ENCODE results near the gene ARMC3.

- TF ChIP-seq CTCF (IDR thresholded peaks at IDR 0.05) (no peak), POLR2A (IDR thresholded peaks at IDR 0.05) (no peak)
Observed at GRCh38 chr10:23015021-23015707, 87.3 kb downstream of the ARMC3 start.

Measured in heart left ventricle (tissue), 13 donors.